Smooth muscle cell (in vitro differentiated cells): ENCODE data around the gene SIX1. TPM values are rescaled to one million over a fixed set of nuclear protein-coding genes. Genes with fewer than 3 reads are reported as not detected.

Experiments
- DNase-seq: peaks from one replicate; lab custom pipeline; 2025; ENCODE audit not compliant: unreplicated experiment; lab: John Stamatoyannopoulos, UW
- H2AFZ ChIP-seq: fragments of 200-600 bp; sonication (generic); 2 replicates; pipeline ENCODE4 v1.6.0; 2016; ENCODE audit warnings: antibody characterized with exemption, low read depth, mild to moderate bottlenecking
- H3F3A ChIP-seq: fragments of 200-600 bp; sonication (generic); 2 replicates; pipeline ENCODE4 v1.6.0; 2017; ENCODE audit warnings: antibody characterized with exemption, low read depth
- H3K27ac ChIP-seq: fragments of 200-600 bp; sonication (generic); 2 replicates; pipeline ENCODE4 v1.5.1; 2016; ENCODE audit warnings: low read depth, mild to moderate bottlenecking
- H3K27me3 ChIP-seq: fragments of 200-600 bp; sonication (generic); 2 replicates; pipeline ENCODE4 v1.6.1; 2016; ENCODE audit warnings: low read depth, mild to moderate bottlenecking
- H3K36me3 ChIP-seq: fragments of 200-600 bp; sonication (generic); 2 replicates; pipeline ENCODE4 v1.5.1; 2016; ENCODE audit warnings: low read depth
- H3K4me1 ChIP-seq: fragments of 200-600 bp; sonication (generic); 2 replicates; pipeline ENCODE4 v1.5.1; 2016; ENCODE audit warnings: low read depth
- H3K4me2 ChIP-seq: fragments of 200-600 bp; sonication (generic); 2 replicates; pipeline ENCODE4 v1.6.0; 2016; ENCODE audit warnings: mild to moderate bottlenecking
- H3K4me3 ChIP-seq: fragments of 200-600 bp; sonication (generic); 2 replicates; pipeline ENCODE4 v1.5.1; 2016; ENCODE audit warnings: mild to moderate bottlenecking
- H3K79me2 ChIP-seq: fragments of 200-600 bp; sonication (generic); 2 replicates; pipeline ENCODE4 v1.6.0; 2016; ENCODE audit warnings: low read depth, mild to moderate bottlenecking
- H3K9ac ChIP-seq: fragments of 200-600 bp; sonication (generic); 2 replicates; pipeline ENCODE4 v1.6.0; 2016; ENCODE audit warnings: low read depth
- H3K9me3 ChIP-seq: fragments of 200-600 bp; sonication (generic); replicated peaks from 2 replicates; pipeline ENCODE4 v1.5.1; 2016; ENCODE audit warnings: low read depth
- H4K20me1 ChIP-seq: fragments of 200-600 bp; sonication (generic); 2 replicates; pipeline ENCODE4 v1.6.0; 2016; ENCODE audit warnings: low read depth
- CTCF ChIP-seq: fragments of 200-600 bp; sonication (generic); IDR thresholded peaks from 2 replicates; pipeline ENCODE4 v1.5.1; 2017; ENCODE audit warnings: borderline replicate concordance, mild to moderate bottlenecking, antibody characterized with exemption; ENCODE audit not compliant: insufficient read depth, poor library complexity, severe bottlenecking
- WGBS: methylation state at CpG from one replicate; pipeline ENCODE4 v1.1.7; 2016; ENCODE audit warnings: low lambda C conversion rate; 5-methylcytosine and 5-hydroxymethylcytosine counted together
- polyA plus RNA-seq: library from polyadenylated mRNA; unstranded; fragments of >200 nt; fragmentation: Nextera tagmentation; extraction: Ambion mirVana; gene quantifications from 2 replicates; pipeline ENCODE4 v1.2.1, GENCODE V29; 2016
- total RNA-seq: library from RNA; depleted of rRNA; stranded (reverse); fragments of >200 nt; gene quantifications from 2 replicates; pipeline ENCODE4 v1.2.3, GENCODE V29; 2014

The SIX1 gene
- total and polyA plus RNA-seq, 2 experiments from 2014 or later = not detected

- Histone ChIP-seq H3K4me3 (peak overlapping the region; percentile 48), H3K27ac (no peak overlapping the region), H3K9ac (no peak overlapping the region), H3K4me2 (peak overlapping the region; percentile 90), H3K27me3 (peaks cover 100% of the 10 kb centered on the region), H3K9me3 (no peaks in the 10 kb centered on the region), H3K36me3 (no peaks in the 10 kb centered on the region), H4K20me1 (no peaks in the 10 kb centered on the region), H2AFZ (no peak overlapping the region), H3F3A (peaks cover 7% of the 10 kb centered on the region), H3K4me1 (peaks cover 25% of the 10 kb centered on the region), H3K79me2 (no peaks in the 10 kb centered on the region)
- no peak for TF ChIP-seq CTCF
- WGBS = 2% methylated on average over 15 of the region's 15 CpGs
- DNase-seq = no peak
Measured at GRCh38 chr14:60649875-60650372, 647 bp upstream of the SIX1 start.

- WGBS = 2% methylated on average over 50 of the region's 61 CpGs
- no peak overlapping the region for H3K27ac ChIP-seq
- H3K27me3 ChIP-seq = peaks cover 100% of the 10 kb centered on the region
- H3K9ac ChIP-seq = no peak overlapping the region
- H3F3A ChIP-seq = peaks cover 7% of the 10 kb centered on the region
- H3K4me2 ChIP-seq = peak overlapping the region; percentile 90
- no peak overlapping the region for H2AFZ ChIP-seq
- no peaks in the 10 kb centered on the region for H3K36me3 ChIP-seq
- TF ChIP-seq CTCF = no peak
- H3K9me3 ChIP-seq = no peaks in the 10 kb centered on the region
- H3K79me2 ChIP-seq = no peaks in the 10 kb centered on the region
- peak overlapping the region; percentile 48 for H3K4me3 ChIP-seq
- H3K4me1 ChIP-seq = peaks cover 32% of the 10 kb centered on the region
- H4K20me1 ChIP-seq = no peaks in the 10 kb centered on the region
- no peak for DNase-seq
Measured at GRCh38 chr14:60648249-60648933, 886 bp downstream of the SIX1 start.

- 5% methylated on average over 21 of the region's 21 CpGs for WGBS
- Histone ChIP-seq H3K9me3 (no peaks in the 10 kb centered on the region), H4K20me1 (no peaks in the 10 kb centered on the region), H3K4me1 (peaks cover 28% of the 10 kb centered on the region), H2AFZ (peak overlapping the region; percentile 60), H3K4me2 (peak overlapping the region; percentile 90), H3K9ac (no peak overlapping the region), H3K27me3 (peaks cover 100% of the 10 kb centered on the region), H3K79me2 (no peaks in the 10 kb centered on the region), H3K4me3 (peak overlapping the region; percentile 48), H3K27ac (no peak overlapping the region), H3F3A (peaks cover 7% of the 10 kb centered on the region), H3K36me3 (no peaks in the 10 kb centered on the region)
- no peak for DNase-seq
- TF ChIP-seq CTCF = no peak
Measured at GRCh38 chr14:60647837-60648248, 1.4 kb downstream of the SIX1 start.
